ENCODE results near the gene URB1. TPM values are rescaled to one million over a fixed set of nuclear protein-coding genes. Genes with fewer than 3 reads are reported as not detected.

URB1 gene
- total and polyA plus RNA-seq, 8 donors, result 11.4 to 15.7 (median 14.2) TPM

- peaks cover 0 to 4% of the 10 kb centered on the region in 2 donors for H3K4me1 ChIP-seq
- no peak for ATAC-seq
- DNase-seq, result no peak
- no peaks in the 10 kb centered on the region for H3K9me3 ChIP-seq
- TF ChIP-seq, protein P1, sequence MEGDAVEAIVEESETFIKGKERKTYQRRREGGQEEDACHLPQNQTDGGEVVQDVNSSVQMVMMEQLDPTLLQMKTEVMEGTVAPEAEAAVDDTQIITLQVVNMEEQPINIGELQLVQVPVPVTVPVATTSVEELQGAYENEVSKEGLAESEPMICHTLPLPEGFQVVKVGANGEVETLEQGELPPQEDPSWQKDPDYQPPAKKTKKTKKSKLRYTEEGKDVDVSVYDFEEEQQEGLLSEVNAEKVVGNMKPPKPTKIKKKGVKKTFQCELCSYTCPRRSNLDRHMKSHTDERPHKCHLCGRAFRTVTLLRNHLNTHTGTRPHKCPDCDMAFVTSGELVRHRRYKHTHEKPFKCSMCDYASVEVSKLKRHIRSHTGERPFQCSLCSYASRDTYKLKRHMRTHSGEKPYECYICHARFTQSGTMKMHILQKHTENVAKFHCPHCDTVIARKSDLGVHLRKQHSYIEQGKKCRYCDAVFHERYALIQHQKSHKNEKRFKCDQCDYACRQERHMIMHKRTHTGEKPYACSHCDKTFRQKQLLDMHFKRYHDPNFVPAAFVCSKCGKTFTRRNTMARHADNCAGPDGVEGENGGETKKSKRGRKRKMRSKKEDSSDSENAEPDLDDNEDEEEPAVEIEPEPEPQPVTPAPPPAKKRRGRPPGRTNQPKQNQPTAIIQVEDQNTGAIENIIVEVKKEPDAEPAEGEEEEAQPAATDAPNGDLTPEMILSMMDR (IDR thresholded peaks at IDR 0.05), result no peak
- intact Hi-C loops (cut with DNase I), result no loop called here
- H3K4me3 ChIP-seq, result no peak overlapping the region
- H3K27ac ChIP-seq, result no peak overlapping the region
- peaks cover 0 to 96% of the 10 kb centered on the region in 2 donors for H3K36me3 ChIP-seq
- no peaks in the 10 kb centered on the region for H3K27me3 ChIP-seq
These were observed 26.6 kb downstream of the URB1 start for GRCh38 chr21:32366191-32366590.

- TF ChIP-seq, protein P1 (IDR thresholded peaks at IDR 0.05), result no peak
- peaks cover 0 to 100% of the 10 kb centered on the region in 2 donors for H3K36me3 ChIP-seq
- DNase-seq (no peak), ATAC-seq (no peak)
- H3K27ac ChIP-seq, result no peak overlapping the region
- H3K9me3 ChIP-seq, result no peaks in the 10 kb centered on the region
- H3K4me1 ChIP-seq, result no peaks in the 10 kb centered on the region
- intact Hi-C loops (cut with DNase I), result no loop called here
- no peaks in the 10 kb centered on the region for H3K27me3 ChIP-seq
- no peak overlapping the region for H3K4me3 ChIP-seq
These were observed 28.0 kb downstream of the URB1 start for GRCh38 chr21:32364796-32365195.

GRCh38 chr21:32364387-32364786, 28.4 kb downstream of the URB1 start:
- Histone ChIP-seq H3K27me3 (no peaks in the 10 kb centered on the region), H3K4me1 (no peaks in the 10 kb centered on the region), H3K4me3 (no peak overlapping the region), H3K36me3 (peaks cover 0 to 100% of the 10 kb centered on the region in 2 donors), H3K9me3 (no peaks in the 10 kb centered on the region), H3K27ac (no peak overlapping the region)
- TF ChIP-seq, protein P1 (IDR thresholded peaks at IDR 0.05), result no peak
- no peak for ATAC-seq
- DNase-seq, result no peak
- intact Hi-C loops (cut with DNase I), result no loop called here

GRCh38 chr21:32360401-32360975, 32.3 kb downstream of the URB1 start:
- peaks cover 0 to 99% of the 10 kb centered on the region in 2 donors for H3K36me3 ChIP-seq
- intact Hi-C loops (cut with DNase I), result no loop called here
- H3K4me1 ChIP-seq, result no peaks in the 10 kb centered on the region
- no peak for DNase-seq
- H3K9me3 ChIP-seq, result no peaks in the 10 kb centered on the region
- TF ChIP-seq, protein P1 (IDR thresholded peaks at IDR 0.05), result no peak
- H3K27ac ChIP-seq, result no peak overlapping the region
- ATAC-seq, result no peak
- H3K4me3 ChIP-seq, result no peak overlapping the region
- no peaks in the 10 kb centered on the region for H3K27me3 ChIP-seq

DNA sequence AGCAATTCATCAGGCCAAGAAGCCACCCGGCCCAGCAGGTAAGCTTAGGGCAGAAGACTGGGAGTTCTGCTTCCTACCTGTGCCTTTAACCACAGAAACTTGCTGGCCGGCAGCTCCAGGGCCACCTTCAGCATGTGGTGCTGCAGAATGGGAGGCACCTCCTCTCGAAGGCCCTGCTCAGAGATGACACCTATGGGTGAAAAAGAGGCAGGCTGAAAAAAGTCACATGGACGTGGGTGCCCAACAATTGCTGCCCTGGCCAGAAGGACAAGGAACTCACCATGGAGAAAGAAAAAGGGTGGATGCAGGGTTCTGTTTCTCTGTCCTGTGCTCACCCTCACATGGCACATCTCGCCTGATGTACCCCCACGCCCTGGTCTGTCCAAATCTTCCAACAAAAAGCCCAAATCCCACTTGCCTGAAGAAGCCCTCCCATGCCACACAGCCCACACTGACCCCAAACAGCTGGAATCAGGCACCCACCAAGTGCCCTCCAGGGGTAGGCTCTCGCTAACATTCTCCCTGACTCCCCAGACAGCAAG, 33.0 kb downstream of the URB1 start:
- intact Hi-C loops (cut with DNase I), result no loop called here
- H3K36me3 ChIP-seq, result peaks cover 0 to 99% of the 10 kb centered on the region in 2 donors
- ATAC-seq, result no peak

More for the DNA sequence above, 33.0 kb downstream of the URB1 start:
- Histone ChIP-seq H3K4me1 (no peaks in the 10 kb centered on the region), H3K27me3 (no peaks in the 10 kb centered on the region), H3K9me3 (no peaks in the 10 kb centered on the region), H3K27ac (no peak overlapping the region), H3K4me3 (no peak overlapping the region)
- TF ChIP-seq, protein P1 (IDR thresholded peaks at IDR 0.05), result no peak
- DNase-seq, result no peak
